Kidney capillary endothelial cell (primary cell): Measurements from ENCODE around the gene C1orf141.
"Not testable (repeated sequence)": the region's sequence is repeated elsewhere in the genome, so short reads cannot be mapped to it uniquely, and the experiment has no call there.

Experiments
- DNase-seq: peaks from one replicate; pipeline ENCODE4 v3.0.0-alpha.2; 2018; ENCODE audit warnings: low spot score

Gene C1orf141

GRCh38 chr1:67142931-67143330 is 8.2 kb upstream of the C1orf141 start:
- no peak for DNase-seq

GRCh38 chr1:67141832-67142231 is 7.1 kb upstream of the C1orf141 start:
- DNase-seq: not testable (repeated sequence)

GRCh38 chr1:67140460-67140859 is 5.7 kb upstream of the C1orf141 start:
- DNase-seq: no peak

GRCh38 chr1:67138813-67139499 is 4.2 kb upstream of the C1orf141 start:
- DNase-seq: no peak

DNA sequence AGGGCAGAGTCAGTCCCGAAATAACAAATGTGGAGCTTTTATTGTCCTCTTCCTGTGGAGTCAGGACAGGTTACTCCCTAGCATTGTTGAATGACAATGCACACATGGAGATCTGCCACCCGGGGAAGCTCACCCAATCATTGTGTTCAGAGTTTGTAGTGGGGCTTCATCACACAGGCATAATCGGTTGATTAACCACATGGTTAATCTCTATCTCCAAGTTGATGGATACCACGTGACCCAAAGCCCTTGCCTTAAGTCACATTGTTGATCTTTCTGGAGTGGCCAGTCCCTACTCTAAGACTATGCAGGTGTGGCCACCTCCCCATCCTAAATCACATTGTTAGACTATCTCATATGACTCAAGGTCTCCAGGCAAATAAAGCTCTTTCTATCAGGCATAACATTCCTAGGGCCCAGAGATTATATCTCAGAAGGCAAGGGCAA is 2.6 kb upstream of the C1orf141 start:
- DNase-seq: no peak

DNA sequence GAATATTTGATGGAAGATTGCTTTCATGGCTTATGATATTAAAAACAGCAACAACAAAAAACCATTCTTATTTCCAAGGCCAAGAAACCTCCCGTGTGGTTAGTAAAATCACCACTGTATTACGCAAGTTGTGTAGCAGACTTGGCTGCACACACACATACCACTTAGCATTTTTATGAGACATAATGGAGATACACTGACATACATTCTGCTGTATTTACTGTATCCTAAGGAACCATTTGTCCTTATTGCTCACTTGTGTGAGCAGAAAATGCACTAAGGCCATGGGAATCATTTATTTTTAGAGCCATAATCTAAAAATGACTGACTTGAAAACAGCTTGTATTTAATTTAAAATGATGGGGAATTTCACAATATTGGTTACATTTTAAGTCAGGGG is 584 bp upstream of the C1orf141 start:
- no peak for DNase-seq

DNA sequence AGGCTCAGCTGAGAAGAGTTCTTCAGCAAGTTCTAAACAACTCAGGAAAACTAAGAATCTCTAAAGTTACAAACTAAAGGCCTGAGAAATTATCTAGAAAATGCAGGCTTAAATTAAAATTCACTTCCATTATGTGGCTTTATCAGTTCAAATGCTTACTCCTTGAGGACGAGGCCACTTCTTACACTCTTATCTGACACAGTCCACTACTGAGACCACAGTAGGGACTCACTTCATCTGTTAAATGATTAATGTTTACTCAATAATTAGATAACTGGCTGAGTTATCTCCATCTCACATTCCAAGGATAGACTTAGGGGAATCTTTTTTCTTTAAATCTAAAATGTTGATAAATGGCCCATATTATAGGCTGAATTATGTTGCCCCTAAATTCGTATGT is 1.6 kb downstream of the C1orf141 start:
- DNase-seq: no peak

- DNase-seq: no peak
These were observed 4.1 kb downstream of the C1orf141 start for GRCh38 chr1:67130673-67131072.

GRCh38 chr1:67126974-67127373 is 7.8 kb downstream of the C1orf141 start:
- DNase-seq: no peak

DNA sequence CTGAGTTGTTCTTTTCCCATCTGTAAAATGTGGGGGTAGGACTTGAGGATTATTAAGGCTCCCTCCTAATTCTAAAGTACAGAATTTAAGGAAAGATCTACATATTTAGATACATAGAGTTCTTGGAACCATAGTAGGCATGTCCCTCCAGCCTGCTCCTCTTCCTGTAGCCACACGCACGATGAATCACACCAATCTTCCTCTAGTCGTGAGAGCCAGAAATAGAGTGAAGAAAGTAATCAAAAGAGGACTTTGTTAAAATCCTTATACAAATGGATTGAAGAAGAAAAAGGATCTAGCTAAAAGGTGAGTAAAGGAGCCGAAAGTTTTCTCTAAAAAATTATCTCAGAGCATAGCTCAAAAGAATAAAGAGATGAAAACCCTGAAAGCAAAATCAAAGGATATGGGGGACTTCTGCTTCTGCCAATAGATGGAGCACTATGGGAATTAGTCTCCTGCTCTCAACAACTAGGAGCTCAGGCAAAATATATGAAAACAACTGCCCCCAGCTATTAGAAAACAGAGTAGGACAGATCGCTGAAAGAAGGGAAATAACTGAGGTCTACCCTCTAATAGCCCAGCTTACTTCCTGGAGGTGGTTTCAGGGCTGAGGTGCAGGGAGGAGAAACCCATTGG is 8.5 kb downstream of the C1orf141 start:
- no peak for DNase-seq

- DNase-seq: no peak
These were observed 10.3 kb downstream of the C1orf141 start for GRCh38 chr1:67124455-67124854.

- DNase-seq: no peak
These were observed 13.7 kb downstream of the C1orf141 start for GRCh38 chr1:67120855-67121619.

DNA sequence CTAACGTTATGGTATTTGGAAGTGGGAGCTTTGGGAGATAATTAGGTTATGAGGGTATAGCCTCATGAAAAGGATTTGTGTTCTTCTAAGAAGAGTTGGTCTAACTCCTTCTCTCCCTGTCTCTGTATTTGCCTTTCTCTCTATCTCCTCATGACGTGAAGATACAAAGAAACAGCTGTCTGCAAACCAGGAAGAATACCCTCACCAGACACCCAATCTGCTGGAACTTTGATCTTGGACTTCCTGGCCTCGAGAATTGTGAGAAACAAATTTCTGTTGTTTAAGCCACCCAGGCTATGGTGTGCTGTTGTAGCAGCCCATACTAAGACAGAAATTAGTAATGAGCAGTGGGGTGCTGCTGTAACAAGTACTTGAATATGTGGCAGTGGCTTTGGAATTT is 16.1 kb downstream of the C1orf141 start:
- DNase-seq: no peak

GRCh38 chr1:67118191-67118590 is 16.6 kb downstream of the C1orf141 start:
- DNase-seq: no peak

DNA sequence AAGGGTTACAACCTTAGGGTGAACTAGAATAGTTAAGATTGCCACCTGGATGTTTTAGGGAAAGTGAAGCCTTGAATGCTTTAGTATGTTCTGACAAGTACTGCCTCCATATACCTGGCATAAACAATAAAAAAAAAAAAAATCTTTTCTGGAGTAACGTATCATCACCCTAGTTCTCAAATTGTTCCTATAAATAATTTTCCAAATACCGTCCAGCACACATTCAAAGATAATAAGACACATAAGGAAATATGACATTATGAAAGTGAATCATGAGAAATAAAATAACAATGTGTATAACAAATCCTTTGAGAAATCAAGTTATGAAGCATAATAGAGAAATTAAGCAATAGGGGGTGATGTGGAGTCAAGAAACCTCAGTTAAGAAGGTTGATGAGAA is 20.6 kb downstream of the C1orf141 start:
- no peak for DNase-seq

DNA sequence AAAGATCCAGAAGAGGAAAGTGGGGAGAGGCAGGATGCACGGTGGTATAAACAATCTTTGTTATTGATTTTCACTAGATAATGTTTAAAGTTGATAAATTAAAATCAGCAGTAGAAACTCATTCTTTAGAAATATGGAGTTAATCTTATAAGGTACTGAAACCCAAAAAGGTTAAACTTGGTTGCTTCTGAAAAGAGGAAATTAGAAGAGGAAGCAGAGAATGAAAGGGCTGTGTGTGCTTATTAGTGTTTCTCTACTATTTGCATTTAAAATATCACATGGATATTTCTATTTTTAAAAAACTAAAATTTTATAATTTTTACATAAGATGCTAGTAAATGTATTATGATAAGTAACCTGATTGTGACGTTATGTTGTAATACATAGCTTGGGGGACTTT is 24.4 kb downstream of the C1orf141 start:
- DNase-seq: no peak

DNA sequence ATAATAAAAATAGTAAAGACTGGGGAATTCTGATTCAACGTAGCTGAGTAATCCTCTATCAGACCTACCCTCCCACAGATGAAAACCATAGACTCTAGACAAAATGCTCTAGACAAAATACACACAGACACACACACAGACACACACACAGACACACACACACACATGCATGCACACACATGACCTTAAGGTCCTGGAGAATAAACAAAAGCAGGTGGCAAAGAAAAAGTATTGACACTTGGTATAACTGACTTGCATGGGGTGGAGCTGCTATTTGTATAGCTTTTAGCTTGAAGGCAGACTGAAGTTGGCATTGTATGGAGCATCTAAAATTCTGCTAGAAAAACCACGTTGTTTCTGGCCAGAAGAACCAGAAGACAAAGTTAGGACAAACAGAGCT is 29.3 kb downstream of the C1orf141 start:
- no peak for DNase-seq

GRCh38 chr1:67103548-67103947 is 31.2 kb downstream of the C1orf141 start:
- DNase-seq: no peak

DNA sequence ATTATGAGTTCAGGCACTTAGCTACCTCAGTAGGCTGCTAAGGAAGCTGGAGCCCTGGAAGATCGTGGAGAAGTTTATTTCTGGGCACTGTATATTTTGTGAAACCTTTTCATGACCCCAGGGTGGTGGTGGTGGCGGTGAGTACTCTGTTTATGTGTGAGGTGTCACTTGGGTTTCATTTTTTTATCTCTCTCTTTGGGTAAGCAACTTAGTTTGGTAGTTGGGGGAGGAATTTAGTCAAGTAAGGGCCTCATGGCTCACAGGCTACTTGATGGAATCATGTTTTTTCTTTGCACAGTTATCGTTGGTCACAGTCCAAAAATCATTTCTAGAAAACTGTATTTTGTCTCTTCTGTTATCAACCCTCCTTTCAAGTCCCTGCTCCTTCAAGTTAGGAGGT is 33.9 kb downstream of the C1orf141 start:
- no peak for DNase-seq

DNA sequence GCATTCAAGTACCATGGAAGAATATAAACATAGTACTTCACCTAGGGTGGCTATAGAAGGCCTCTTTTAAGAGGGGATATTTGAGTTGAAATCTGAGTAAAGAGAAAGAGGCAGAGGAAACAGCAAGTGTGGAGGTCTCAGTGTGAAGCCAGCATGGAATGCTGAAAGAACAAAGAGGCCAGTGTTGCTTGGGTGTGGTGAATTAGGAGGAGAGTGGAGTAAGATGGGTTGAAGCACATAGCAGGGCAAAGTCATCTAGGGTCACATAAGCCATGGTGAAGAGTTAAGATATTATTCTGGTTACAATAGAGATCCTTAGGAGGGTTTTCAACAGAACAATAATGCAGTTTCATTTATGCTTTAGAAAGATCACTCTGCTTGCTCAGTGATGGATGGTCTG is 37.5 kb downstream of the C1orf141 start:
- DNase-seq: no peak

GRCh38 chr1:67094191-67094590 is 40.6 kb downstream of the C1orf141 start:
- DNase-seq: no peak

DNA sequence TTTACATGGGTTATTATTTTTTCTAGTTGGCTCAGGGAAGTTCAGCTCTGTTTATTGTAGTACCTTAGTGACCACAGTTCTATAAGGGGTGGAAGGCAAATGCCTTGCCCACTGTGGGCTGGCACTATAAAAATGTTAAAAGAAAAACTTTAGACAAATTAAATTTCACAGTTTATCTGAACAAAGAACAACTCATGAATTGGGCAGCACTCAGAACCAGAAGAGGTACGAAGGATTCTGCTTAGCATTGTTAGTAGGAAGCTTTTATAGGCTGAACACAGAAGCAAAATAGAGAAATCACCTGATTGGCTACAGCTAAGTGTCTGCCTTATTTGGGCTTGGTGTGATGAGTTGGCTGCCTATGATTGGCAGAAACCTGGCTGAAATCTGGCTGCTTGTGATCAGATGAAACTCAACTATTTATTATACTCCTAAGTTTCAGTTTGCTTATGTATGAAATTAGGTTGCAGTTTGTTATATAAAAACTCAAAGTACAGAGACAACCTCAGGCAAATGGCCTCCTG is 45.0 kb downstream of the C1orf141 start:
- no peak for DNase-seq

DNA sequence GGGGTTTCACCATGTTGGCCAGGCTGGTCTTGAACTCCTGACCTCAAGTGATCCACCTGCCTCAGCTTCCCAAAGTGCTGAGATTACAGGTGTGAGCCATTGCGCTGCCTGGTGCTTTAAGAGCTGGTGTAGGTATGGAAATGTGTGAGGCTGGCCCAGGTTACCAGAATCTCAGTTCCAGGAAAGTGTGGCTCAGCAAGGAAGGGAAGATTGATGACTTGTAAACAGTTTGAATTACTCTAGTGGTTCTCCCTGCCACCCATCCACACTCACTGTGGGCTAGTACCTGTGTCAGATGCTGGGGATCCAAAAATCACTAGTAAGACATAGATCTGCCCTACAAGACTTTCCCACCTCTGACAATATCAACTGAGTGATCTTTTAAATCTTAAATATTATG is 46.3 kb downstream of the C1orf141 start:
- no peak for DNase-seq
